ENCODE measurements around the gene ZNF174. TPM values are rescaled to one million over a fixed set of nuclear protein-coding genes. Genes with fewer than 3 reads are reported as not detected.

Gene ZNF174
- total RNA-seq, 2 experiments from 2014 or later = 6.7 to 6.9 TPM

- H3K27ac Mint-ChIP-seq = peak overlapping the region; percentile 47
- no peaks in the 10 kb centered on the region for H3K27me3 Mint-ChIP-seq
- ChIA-PET POLR2A (interaction anchor here (1.0 to 1.5 kb wide), 2 partner anchors 122 to 169 kb away, joined by 3 read pairs; no protein-coding TSS in a partner anchor), CTCF (interaction anchor here (0.8 kb wide), 1 partner anchor 236 kb away, joined by 3 read pairs; no protein-coding TSS in a partner anchor)
- no peak overlapping the region for H3K4me3 Mint-ChIP-seq
- ATAC-seq (no peak), DNase-seq (no peak)
- H3K9me3 Mint-ChIP-seq = peaks cover 5% of the 10 kb centered on the region
- intact Hi-C loops (cut with micrococcal nuclease) = no loop called here
- H3K4me1 Mint-ChIP-seq (ENCODE audit: low read depth) = peaks cover 23% of the 10 kb centered on the region
- TF ChIP-seq CTCF (IDR thresholded peaks at IDR 0.05) = no peak
- peaks cover 20% of the 10 kb centered on the region for H3K36me3 Mint-ChIP-seq (ENCODE audit: low read depth)
Observed at GRCh38 chr16:3434373-3434772, 33.4 kb downstream of the ZNF174 start.

- Mint-ChIP-seq H3K36me3 (ENCODE audit: low read depth) (peaks cover 35% of the 10 kb centered on the region), H3K4me3 (no peak overlapping the region), H3K27ac (no peak overlapping the region), H3K4me1 (ENCODE audit: low read depth) (peaks cover 15% of the 10 kb centered on the region), H3K9me3 (peaks cover 7% of the 10 kb centered on the region), H3K27me3 (no peaks in the 10 kb centered on the region)
- no peak for ATAC-seq
- CTCF ChIA-PET = no interaction called here
- intact Hi-C loops (cut with micrococcal nuclease) = no loop called here
- no peak for TF ChIP-seq CTCF (IDR thresholded peaks at IDR 0.05)
- POLR2A ChIA-PET = no interaction called here
- DNase-seq = no peak
Observed at GRCh38 chr16:3439637-3440036, 38.6 kb downstream of the ZNF174 start.

- no peak for TF ChIP-seq CTCF (IDR thresholded peaks at IDR 0.05)
- ATAC-seq = peak; percentile 89
- peak within 1 kb of the TSS; percentile 98 for H3K4me3 Mint-ChIP-seq
- peaks cover 7% of the 10 kb centered on the region for H3K9me3 Mint-ChIP-seq
- peak within 1 kb of the TSS; percentile 97 for H3K27ac Mint-ChIP-seq
- H3K4me1 Mint-ChIP-seq (ENCODE audit: low read depth) = peaks cover 20% of the 10 kb centered on the region
- DNase-seq = peak; percentile 87
- CTCF ChIA-PET = interaction anchor here (1.0 to 1.5 kb wide), 4 partner anchors 14 to 261 kb away, joined by 3 to 8 read pairs (median 5); partner anchors contain the start of genes ZNF174 and ZSCAN32
- no peaks in the 10 kb centered on the region for H3K27me3 Mint-ChIP-seq
- H3K36me3 Mint-ChIP-seq (ENCODE audit: low read depth) = peaks cover 33% of the 10 kb centered on the region
- intact Hi-C loops (cut with micrococcal nuclease) = no loop called here
- POLR2A ChIA-PET = interaction anchor here (0.8 to 2.8 kb wide), 11 partner anchors 10 to 209 kb away, joined by 3 to 14 read pairs (median 4); partner anchors contain the start of genes CLUAP1, ZNF174, ZNF75A and ZSCAN32
Observed at GRCh38 chr16:3443108-3444031, 42.4 kb downstream of the ZNF174 start, which contains the start of the genes NAA60 and ZNF597. TSS of gene NAA60 (plus strand) at chr16:3443680. CDS start at chr16:3476228, 32,548 bp downstream. TSS of gene ZNF597 (minus strand) at chr16:3443504. CDS start at chr16:3443153, 351 bp downstream.

GRCh38 chr16:3444032-3444388 lies 43.0 kb downstream of the ZNF174 start:
- peak; percentile 75 for DNase-seq
- peak overlapping the region; percentile 97 for H3K27ac Mint-ChIP-seq
- no peak for TF ChIP-seq CTCF (IDR thresholded peaks at IDR 0.05)
- peaks cover 20% of the 10 kb centered on the region for H3K4me1 Mint-ChIP-seq (ENCODE audit: low read depth)
- intact Hi-C loops (cut with micrococcal nuclease) = no loop called here
- ChIA-PET CTCF (interaction anchor here (0.7 to 1.5 kb wide), 6 partner anchors 10 to 262 kb away, joined by 3 to 8 read pairs (median 4); partner anchors contain the start of genes ZNF174 and ZSCAN32), POLR2A (interaction anchor here (1.0 to 2.8 kb wide), 9 partner anchors 9 to 210 kb away, joined by 3 to 14 read pairs (median 4); partner anchors contain the start of genes CLUAP1, ZNF174, ZNF75A and ZSCAN32)
- peak; percentile 75 for ATAC-seq
- H3K27me3 Mint-ChIP-seq = no peaks in the 10 kb centered on the region
- H3K36me3 Mint-ChIP-seq (ENCODE audit: low read depth) = peaks cover 29% of the 10 kb centered on the region
- H3K9me3 Mint-ChIP-seq = peaks cover 7% of the 10 kb centered on the region
- peak overlapping the region; percentile 98 for H3K4me3 Mint-ChIP-seq
